Retinal pigment epithelial cell (primary cell): ENCODE results near the gene PPIP5K1.
"Not testable (repeated sequence)": the region's sequence is repeated elsewhere in the genome, so short reads cannot be mapped to it uniquely, and the experiment has no call there.

ENCODE experiments used
- DNase-seq: peaks from one replicate; pipeline ENCODE4 v3.0.0-alpha.2; 2010; ENCODE audit warnings: low read depth
- H3K4me3 ChIP-seq: 2 replicates; pipeline ENCODE4 v1.5.1; 2011; ENCODE audit warnings: mild to moderate bottlenecking, low read length, control low read depth, moderate library complexity
- CTCF ChIP-seq: conservative IDR thresholded peaks from 2 replicates; pipeline ENCODE4 v1.5.1; 2011; ENCODE audit warnings: low read depth, low read length, control low read depth, inconsistent platforms

The PPIP5K1 gene

GRCh38 chr15:43538091-43538490 lies 51.9 kb downstream of the PPIP5K1 start:
- TF ChIP-seq CTCF, result no peak
- DNase-seq, result no peak
- no peak overlapping the region for H3K4me3 ChIP-seq

- no peak for TF ChIP-seq CTCF
- no peak for DNase-seq
- no peak overlapping the region for H3K4me3 ChIP-seq
Measured at GRCh38 chr15:43534897-43535296, 55.1 kb downstream of the PPIP5K1 start.

- H3K4me3 ChIP-seq, DNase-seq: not testable (repeated sequence)
Measured at GRCh38 chr15:43532826-43533225, 57.2 kb downstream of the PPIP5K1 start.

GRCh38 chr15:43531018-43531670 lies 58.9 kb downstream of the PPIP5K1 start:
- no peak for TF ChIP-seq CTCF
- H3K4me3 ChIP-seq, result no peak overlapping the region
- DNase-seq, result no peak

GRCh38 chr15:43529587-43530345 lies 60.2 kb downstream of the PPIP5K1 start:
- TF ChIP-seq CTCF, result no peak
- no peak for DNase-seq

GRCh38 chr15:43529141-43529540 lies 60.9 kb downstream of the PPIP5K1 start:
- no peak overlapping the region for H3K4me3 ChIP-seq
- no peak for TF ChIP-seq CTCF
- no peak for DNase-seq

More at GRCh38 chr15:43529587-43530345, 60.2 kb downstream of the PPIP5K1 start:
- H3K4me3 ChIP-seq, result no peak overlapping the region

- no peak for TF ChIP-seq CTCF
- DNase-seq, result no peak
- H3K4me3 ChIP-seq, result no peak overlapping the region
Measured at GRCh38 chr15:43528542-43529007, 61.4 kb downstream of the PPIP5K1 start.
